ENCODE data around the gene SPHK2.
A peak's percentile ranks its signal among the peaks of the same experiment; 100 is the strongest.
"Not testable (repeated sequence)": the region's sequence is repeated elsewhere in the genome, so short reads cannot be mapped to it uniquely, and the experiment has no call there.

The SPHK2 gene, protein sequence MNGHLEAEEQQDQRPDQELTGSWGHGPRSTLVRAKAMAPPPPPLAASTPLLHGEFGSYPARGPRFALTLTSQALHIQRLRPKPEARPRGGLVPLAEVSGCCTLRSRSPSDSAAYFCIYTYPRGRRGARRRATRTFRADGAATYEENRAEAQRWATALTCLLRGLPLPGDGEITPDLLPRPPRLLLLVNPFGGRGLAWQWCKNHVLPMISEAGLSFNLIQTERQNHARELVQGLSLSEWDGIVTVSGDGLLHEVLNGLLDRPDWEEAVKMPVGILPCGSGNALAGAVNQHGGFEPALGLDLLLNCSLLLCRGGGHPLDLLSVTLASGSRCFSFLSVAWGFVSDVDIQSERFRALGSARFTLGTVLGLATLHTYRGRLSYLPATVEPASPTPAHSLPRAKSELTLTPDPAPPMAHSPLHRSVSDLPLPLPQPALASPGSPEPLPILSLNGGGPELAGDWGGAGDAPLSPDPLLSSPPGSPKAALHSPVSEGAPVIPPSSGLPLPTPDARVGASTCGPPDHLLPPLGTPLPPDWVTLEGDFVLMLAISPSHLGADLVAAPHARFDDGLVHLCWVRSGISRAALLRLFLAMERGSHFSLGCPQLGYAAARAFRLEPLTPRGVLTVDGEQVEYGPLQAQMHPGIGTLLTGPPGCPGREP

DNA sequence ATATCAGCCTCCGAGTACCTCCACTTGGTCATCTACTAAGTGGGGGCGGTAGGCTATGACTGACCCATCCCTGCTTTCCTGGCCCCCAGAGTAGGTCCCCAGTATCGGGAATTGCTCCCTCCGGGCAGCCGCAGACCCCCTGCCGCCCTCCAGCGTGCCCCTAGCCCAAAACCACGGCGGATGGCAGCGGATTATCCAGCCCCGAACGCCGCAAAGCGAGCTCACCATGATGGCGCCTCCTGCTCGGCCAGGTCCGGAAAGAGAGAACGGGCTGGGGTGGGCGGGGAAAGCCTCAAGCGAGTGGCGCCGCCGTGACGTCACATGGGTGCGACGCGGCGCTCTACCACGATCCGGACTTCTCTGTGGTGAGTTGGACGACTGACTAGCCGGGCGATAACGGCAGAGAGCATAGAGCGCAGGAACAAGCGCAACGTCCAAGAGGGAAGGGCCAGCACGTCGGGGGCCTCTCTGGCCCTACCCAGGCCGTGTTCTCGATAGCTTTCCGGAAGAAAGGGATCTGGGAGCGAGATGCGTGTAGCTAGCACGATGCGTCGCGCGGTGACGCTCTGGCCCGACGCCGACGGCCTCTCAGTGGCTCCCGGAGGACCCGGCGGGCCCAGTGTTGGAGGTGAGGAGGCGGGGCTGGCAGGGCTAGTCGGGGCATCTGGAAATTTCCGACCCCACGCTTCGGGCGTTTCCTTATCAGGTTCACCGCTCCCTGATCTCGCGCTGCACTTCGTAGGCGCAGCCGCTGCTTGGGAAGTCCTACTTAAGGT, at the start of gene SPHK2, which contains the start of gene RPL18:
Gene SPHK2 (plus strand): TSS at position 591 of the 776 bp plus-strand sequence. CDS start 1,009 bp downstream, outside the sequence.
Gene RPL18 (minus strand): TSS at position 263 of the 776 bp plus-strand sequence. CDS start 35 bp downstream, at position 228.
- H3K36me3 Mint-ChIP-seq (ENCODE audit: low read depth): peaks cover 24% of the 10 kb centered on the region
- peak within 1 kb of the TSS; percentile 100 for H3K27ac Mint-ChIP-seq
- no peaks in the 10 kb centered on the region for H3K27me3 Mint-ChIP-seq (ENCODE audit: low read depth, poor library complexity)
- peaks cover 78% of the 10 kb centered on the region for H3K4me1 Mint-ChIP-seq
- TF ChIP-seq, protein P1, sequence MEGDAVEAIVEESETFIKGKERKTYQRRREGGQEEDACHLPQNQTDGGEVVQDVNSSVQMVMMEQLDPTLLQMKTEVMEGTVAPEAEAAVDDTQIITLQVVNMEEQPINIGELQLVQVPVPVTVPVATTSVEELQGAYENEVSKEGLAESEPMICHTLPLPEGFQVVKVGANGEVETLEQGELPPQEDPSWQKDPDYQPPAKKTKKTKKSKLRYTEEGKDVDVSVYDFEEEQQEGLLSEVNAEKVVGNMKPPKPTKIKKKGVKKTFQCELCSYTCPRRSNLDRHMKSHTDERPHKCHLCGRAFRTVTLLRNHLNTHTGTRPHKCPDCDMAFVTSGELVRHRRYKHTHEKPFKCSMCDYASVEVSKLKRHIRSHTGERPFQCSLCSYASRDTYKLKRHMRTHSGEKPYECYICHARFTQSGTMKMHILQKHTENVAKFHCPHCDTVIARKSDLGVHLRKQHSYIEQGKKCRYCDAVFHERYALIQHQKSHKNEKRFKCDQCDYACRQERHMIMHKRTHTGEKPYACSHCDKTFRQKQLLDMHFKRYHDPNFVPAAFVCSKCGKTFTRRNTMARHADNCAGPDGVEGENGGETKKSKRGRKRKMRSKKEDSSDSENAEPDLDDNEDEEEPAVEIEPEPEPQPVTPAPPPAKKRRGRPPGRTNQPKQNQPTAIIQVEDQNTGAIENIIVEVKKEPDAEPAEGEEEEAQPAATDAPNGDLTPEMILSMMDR (IDR thresholded peaks at IDR 0.05): no peak
- H3K4me3 Mint-ChIP-seq: peak within 1 kb of the TSS; percentile 97
- peak; percentile 95 for DNase-seq
- no peaks in the 10 kb centered on the region for H3K9me3 Mint-ChIP-seq

DNA sequence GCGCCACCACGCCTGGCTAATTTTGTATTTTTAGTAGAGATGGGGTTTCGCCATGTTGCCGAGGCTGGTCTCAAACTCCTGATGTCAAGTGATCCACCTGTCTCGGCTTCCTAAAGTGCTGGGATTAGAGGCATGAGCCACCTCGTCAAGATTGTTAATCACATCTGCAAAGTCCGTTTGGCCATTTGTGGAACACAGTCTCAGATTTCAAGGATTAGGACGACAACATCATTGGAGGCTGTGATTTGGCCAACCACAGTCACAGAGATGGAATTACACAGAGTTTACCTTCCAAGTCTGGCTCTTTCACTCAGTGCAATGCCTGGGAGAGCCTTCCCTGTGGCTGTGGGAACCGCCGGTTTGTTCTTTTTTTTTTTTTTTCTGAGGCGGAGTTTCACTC, 49.5 kb upstream of the SPHK2 start:
- no peak for DNase-seq
- Mint-ChIP-seq H3K4me1 (peaks cover 72% of the 10 kb centered on the region), H3K36me3 (ENCODE audit: low read depth) (no peaks in the 10 kb centered on the region), H3K4me3 (no peak overlapping the region), H3K27me3 (ENCODE audit: low read depth, poor library complexity) (peaks cover 24% of the 10 kb centered on the region), H3K27ac (peak overlapping the region; percentile 54), H3K9me3 (no peaks in the 10 kb centered on the region)
- TF ChIP-seq, protein P1 (IDR thresholded peaks at IDR 0.05): no peak

DNA sequence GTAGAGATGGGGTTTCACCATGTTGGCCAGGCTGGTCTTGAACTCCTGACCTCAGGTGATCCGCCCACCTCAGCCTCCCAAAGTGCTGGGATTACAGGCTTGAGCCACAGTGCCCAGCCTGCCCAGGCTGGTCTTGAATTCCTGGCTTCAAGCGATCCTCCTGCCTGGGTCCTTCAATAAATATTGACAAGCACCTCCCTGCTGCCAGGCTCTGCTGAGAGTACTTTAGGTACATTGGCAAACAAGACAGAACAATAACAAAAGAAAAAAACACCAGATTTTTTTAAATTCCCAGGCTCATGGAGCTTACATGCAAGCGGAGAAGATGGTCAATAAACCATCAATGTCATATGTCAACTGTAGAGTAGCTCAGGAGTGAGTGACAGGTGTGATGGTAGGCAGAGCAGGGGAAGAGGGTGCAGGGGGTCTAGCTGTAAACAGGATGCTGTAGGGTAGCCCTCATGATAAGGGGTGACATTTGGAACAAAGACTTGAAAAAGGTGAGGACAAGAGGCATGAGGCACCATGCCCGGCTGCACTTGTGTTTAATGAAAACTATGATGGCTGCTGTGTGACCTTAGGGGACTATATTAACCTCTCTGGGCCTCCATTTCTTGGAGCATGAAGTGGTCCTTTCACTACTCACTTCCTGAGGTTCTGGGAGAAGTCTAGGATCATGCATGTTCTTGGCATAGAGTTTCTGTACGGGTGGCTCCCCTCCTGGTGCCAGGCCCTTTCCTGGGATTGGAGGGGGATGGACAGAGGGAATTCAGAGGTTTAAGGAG, 47.7 kb upstream of the SPHK2 start:
- Mint-ChIP-seq H3K27ac (no peak overlapping the region), H3K4me3 (no peak overlapping the region), H3K36me3 (ENCODE audit: low read depth) (no peaks in the 10 kb centered on the region), H3K4me1 (peaks cover 67% of the 10 kb centered on the region), H3K27me3 (ENCODE audit: low read depth, poor library complexity) (peaks cover 20% of the 10 kb centered on the region), H3K9me3 (no peaks in the 10 kb centered on the region)
- DNase-seq: no peak
- TF ChIP-seq, protein P1 (IDR thresholded peaks at IDR 0.05): no peak

DNA sequence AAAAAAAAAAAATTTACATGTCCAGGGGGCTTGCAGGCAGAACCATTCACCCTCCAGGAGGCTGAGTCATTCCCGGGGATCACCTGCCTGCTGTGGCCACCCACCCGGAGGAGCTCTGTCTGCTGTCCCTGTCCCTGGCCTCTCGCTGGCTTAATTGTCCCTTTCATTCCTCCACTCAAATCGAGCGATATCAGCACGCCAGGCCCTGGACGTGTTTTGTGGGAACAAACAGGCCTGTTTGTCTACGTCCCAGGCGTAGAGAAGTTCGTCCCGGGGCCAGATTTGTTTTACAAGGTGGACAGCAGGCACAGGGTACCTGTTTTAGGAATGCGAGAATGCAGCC, 46.2 kb upstream of the SPHK2 start:
- Mint-ChIP-seq H3K36me3 (ENCODE audit: low read depth) (no peaks in the 10 kb centered on the region), H3K27ac (peak overlapping the region; percentile 69), H3K4me3 (no peak overlapping the region), H3K4me1 (peaks cover 53% of the 10 kb centered on the region), H3K9me3 (no peaks in the 10 kb centered on the region), H3K27me3 (ENCODE audit: low read depth, poor library complexity) (peaks cover 14% of the 10 kb centered on the region)
- no peak for DNase-seq
- TF ChIP-seq, protein P1 (IDR thresholded peaks at IDR 0.05): no peak

DNA sequence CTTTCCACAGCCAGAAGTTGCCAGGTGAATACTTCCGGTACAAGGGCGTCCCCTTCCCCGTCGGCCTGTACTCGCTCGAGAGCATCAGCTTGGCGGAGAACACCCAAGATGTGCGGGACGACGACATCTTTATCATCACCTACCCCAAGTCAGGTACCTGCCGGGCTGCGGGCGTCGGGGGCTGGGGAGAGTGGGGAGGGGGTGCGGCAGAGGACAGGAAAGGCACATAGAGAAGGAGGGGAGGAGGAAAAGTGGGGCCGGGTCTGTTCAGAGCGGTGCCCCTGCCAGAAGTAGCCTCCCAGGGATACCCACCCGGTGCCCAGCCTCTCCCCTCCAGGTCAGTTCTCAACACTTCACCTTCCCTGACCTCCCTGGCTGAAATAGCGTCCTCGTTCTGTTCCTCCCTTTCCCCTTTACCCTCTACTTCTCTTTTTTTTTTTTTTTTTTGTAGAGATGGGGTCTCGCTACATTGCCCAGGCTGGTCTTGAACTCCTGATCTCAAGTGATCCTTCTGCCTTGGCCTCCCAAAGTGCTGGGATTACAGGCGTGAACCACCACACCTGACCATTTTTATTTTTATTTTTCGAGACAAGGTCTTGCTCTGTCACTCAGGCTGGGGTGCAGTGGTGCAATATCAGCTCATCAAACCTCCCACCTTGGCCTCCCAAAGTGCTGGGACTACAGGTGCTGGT, 43.2 kb upstream of the SPHK2 start:
- Mint-ChIP-seq H3K27me3 (ENCODE audit: low read depth, poor library complexity) (peaks cover 11% of the 10 kb centered on the region), H3K36me3 (ENCODE audit: low read depth) (no peaks in the 10 kb centered on the region), H3K27ac (no peak overlapping the region), H3K4me1 (peaks cover 33% of the 10 kb centered on the region), H3K9me3 (no peaks in the 10 kb centered on the region), H3K4me3 (no peak overlapping the region)
- TF ChIP-seq, protein P1 (IDR thresholded peaks at IDR 0.05): no peak
- DNase-seq: no peak

DNA sequence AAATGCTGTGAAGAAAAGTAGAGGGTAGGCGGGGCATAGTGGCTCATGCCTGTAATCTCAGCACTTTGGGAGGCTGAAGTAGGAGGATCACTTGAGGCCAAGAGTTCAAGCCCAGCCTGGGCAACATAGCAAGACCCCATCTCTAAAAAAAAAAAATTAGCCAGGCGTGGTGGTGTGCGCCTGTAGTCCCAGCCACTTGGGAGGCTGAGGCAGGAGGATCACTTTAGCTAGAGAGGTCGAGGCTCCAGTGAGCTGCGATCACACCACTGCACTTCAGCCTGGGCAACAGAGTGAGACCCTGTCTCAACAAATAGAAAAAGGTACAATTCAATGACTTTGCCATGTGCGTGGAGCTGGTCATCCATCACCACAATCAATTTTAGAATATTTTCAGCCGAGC, 41.4 kb upstream of the SPHK2 start:
- H3K9me3 Mint-ChIP-seq; DNase-seq; H3K4me3 Mint-ChIP-seq; H3K27ac Mint-ChIP-seq; H3K36me3 Mint-ChIP-seq (ENCODE audit: low read depth): not testable (repeated sequence)
- Mint-ChIP-seq H3K4me1 (peaks cover 16% of the 10 kb centered on the region), H3K27me3 (ENCODE audit: low read depth, poor library complexity) (peaks cover 19% of the 10 kb centered on the region)
